Astrocyte (in vitro differentiated cells and primary cell): Measurements from ENCODE around the gene DNAH9.

Experiments
- EZH2 ChIP-seq: IDR thresholded peaks from 2 replicates; pipeline ENCODE4 v1.6.1; 2012; ENCODE audit warnings: mild to moderate bottlenecking, low read length, inconsistent platforms; ENCODE audit not compliant: insufficient read depth
- TF ChIP-seq, protein P1 (sequence below): IDR thresholded peaks from 2 replicates; pipeline ENCODE4 v1.5.1; 2011; ENCODE audit warnings: low read depth, mild to moderate bottlenecking, inconsistent platforms, low read length, moderate library complexity; ENCODE audit not compliant: insufficient read depth

DNA sequence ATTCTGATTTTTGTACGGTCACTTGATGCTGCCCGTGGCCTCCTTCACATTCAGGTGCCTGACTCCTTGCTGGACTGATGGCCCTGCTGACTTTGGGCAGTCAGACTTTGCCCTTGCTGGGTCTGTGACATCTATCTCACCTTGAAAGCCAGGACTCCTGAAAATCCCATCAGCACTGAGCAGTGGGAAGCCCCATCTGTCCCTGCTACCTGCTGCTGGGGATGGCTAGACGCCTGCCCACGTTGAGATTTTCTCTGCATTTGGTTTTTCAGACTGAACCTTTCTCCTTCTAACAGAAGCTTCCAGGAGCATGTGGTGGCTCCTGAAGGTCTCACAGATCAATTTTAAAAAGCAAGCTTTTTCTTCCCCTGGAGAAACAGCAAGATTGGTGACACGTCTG is 409.2 kb downstream of the DNAH9 start:
- TF ChIP-seq, protein P1, sequence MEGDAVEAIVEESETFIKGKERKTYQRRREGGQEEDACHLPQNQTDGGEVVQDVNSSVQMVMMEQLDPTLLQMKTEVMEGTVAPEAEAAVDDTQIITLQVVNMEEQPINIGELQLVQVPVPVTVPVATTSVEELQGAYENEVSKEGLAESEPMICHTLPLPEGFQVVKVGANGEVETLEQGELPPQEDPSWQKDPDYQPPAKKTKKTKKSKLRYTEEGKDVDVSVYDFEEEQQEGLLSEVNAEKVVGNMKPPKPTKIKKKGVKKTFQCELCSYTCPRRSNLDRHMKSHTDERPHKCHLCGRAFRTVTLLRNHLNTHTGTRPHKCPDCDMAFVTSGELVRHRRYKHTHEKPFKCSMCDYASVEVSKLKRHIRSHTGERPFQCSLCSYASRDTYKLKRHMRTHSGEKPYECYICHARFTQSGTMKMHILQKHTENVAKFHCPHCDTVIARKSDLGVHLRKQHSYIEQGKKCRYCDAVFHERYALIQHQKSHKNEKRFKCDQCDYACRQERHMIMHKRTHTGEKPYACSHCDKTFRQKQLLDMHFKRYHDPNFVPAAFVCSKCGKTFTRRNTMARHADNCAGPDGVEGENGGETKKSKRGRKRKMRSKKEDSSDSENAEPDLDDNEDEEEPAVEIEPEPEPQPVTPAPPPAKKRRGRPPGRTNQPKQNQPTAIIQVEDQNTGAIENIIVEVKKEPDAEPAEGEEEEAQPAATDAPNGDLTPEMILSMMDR, result no peak
- TF ChIP-seq EZH2, result no peak
